ENCODE measurements around the gene NDUFB8.

NDUFB8 gene

DNA sequence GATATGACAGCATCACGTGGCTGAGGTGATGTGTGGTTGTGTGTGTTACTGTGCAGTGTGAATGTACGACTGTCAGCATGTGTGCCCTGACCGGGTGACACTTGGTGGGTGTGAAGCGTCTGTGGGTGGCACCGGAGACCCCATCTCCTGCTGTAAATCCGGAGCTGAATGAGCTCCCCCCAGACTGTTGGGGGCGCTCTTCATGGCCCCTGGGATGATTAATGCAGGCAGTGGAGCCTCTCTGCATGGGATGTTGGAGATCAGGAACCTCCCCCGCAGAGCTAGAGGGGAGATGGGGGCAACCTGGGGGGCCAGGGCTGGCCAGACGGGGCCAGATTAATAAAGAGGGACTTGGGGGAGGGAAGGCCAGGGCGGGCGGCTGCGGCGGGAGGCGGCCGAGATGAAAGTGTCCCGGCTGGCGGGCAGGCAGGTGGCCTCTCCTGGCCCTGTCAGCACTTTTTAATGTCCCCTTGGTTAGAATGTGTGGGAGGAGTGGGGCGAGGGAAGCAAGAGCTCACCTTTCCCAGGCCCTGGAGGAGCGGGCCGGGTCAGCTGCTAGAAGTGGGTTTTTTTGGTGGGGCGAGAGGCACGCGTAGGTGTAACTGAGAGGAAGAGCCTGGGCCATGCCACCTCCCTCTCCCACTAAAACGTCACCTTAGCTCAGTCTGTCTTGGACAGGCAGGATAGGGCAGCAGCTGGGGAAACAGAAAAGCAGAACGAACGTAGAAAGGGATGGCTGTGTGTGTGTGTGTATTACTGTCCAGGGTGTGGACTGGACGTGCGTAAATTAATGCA lies 40.2 kb upstream of the NDUFB8 start:
- DNase-seq (ENCODE audit: low read depth) = no peak
- H3K4me3 ChIP-seq (ENCODE audit: low read depth, low read length) = no peak overlapping the region
- TF ChIP-seq POLR2A (IDR thresholded peaks at IDR 0.05; ENCODE audit: extremely low read depth, insufficient read length) = no peak
- TF ChIP-seq, protein P1, sequence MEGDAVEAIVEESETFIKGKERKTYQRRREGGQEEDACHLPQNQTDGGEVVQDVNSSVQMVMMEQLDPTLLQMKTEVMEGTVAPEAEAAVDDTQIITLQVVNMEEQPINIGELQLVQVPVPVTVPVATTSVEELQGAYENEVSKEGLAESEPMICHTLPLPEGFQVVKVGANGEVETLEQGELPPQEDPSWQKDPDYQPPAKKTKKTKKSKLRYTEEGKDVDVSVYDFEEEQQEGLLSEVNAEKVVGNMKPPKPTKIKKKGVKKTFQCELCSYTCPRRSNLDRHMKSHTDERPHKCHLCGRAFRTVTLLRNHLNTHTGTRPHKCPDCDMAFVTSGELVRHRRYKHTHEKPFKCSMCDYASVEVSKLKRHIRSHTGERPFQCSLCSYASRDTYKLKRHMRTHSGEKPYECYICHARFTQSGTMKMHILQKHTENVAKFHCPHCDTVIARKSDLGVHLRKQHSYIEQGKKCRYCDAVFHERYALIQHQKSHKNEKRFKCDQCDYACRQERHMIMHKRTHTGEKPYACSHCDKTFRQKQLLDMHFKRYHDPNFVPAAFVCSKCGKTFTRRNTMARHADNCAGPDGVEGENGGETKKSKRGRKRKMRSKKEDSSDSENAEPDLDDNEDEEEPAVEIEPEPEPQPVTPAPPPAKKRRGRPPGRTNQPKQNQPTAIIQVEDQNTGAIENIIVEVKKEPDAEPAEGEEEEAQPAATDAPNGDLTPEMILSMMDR (IDR thresholded peaks at IDR 0.05; ENCODE audit: low read depth, low read length) = no peak
- TF ChIP-seq, protein P2, sequence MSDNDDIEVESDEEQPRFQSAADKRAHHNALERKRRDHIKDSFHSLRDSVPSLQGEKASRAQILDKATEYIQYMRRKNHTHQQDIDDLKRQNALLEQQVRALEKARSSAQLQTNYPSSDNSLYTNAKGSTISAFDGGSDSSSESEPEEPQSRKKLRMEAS (IDR thresholded peaks at IDR 0.05; ENCODE audit: low read depth, low read length) = no peak
- TF ChIP-seq MYC (IDR thresholded peaks at IDR 0.05; ENCODE audit: low read depth, low read length) = no peak

DNA sequence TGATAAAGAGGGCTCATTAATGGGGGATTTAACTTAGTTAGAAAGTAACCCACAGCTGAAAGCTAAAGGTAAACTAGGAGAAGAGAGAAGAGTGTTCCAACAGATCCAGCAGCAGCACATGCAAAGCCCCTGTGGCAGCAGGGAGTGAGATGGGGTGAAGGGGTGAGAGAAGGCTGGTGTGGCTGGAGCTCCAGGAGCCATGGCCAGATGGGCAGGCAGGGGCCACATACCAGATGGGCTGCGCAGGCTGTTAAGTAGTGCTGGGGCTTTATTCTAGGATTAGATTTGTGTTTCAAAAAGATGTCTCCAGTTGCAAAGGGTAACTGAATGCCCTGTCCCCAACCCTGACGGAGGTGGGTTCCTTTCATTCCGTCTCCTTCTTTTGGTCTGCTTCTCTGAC lies 39.2 kb upstream of the NDUFB8 start:
- H3K4me3 ChIP-seq (ENCODE audit: low read depth, low read length) = no peak overlapping the region
- DNase-seq (ENCODE audit: low read depth) = no peak
- TF ChIP-seq POLR2A (IDR thresholded peaks at IDR 0.05; ENCODE audit: extremely low read depth, insufficient read length) = no peak
- TF ChIP-seq, protein P2 (IDR thresholded peaks at IDR 0.05; ENCODE audit: low read depth, low read length) = no peak
- TF ChIP-seq, protein P1 (IDR thresholded peaks at IDR 0.05; ENCODE audit: low read depth, low read length) = no peak
- TF ChIP-seq MYC (IDR thresholded peaks at IDR 0.05; ENCODE audit: low read depth, low read length) = no peak

DNA sequence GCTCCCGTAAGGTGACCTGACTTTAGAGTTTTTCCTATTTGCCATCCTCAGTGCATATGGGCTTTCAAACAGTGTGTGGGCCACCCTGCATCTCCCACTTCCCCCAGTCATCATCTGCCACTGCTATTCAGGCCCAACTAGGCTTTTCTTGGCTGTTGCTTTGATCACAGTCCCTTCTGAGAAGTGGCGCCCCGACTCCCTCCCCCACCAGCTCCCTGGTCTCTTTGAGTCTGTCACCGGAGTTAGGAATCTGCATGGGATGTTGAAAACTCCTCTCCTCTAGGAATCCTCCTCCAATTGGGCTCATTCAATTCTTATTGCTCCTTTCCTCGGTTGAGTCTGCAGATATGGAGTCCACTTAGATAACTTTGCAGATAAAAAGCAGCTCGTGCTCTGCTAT lies 38.2 kb upstream of the NDUFB8 start:
- no peak for TF ChIP-seq POLR2A (IDR thresholded peaks at IDR 0.05; ENCODE audit: extremely low read depth, insufficient read length)
- TF ChIP-seq, protein P1 (IDR thresholded peaks at IDR 0.05; ENCODE audit: low read depth, low read length) = no peak
- TF ChIP-seq MYC (IDR thresholded peaks at IDR 0.05; ENCODE audit: low read depth, low read length) = no peak
- TF ChIP-seq, protein P2 (IDR thresholded peaks at IDR 0.05; ENCODE audit: low read depth, low read length) = no peak
- no peak overlapping the region for H3K4me3 ChIP-seq (ENCODE audit: low read depth, low read length)
- DNase-seq (ENCODE audit: low read depth) = no peak

DNA sequence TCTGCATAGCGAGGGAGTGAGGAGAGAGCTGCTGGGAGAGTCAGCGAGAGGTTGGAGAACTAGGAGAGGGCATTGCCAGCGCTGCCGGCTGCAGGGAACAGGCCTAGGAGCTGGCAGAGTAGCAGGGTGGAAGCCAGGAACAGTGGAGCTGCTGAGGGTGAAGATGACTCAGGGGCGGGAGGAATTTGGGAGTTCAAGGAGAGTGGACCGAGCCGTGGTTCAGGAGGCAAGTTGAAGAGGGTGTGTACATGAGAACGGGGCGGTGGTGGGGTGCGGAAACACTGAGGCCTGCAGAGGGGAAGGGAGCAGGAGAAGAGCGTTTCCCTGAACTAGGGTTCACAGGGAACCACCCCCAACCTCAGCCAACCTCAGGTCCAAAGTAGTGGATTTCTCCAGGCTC lies 37.6 kb upstream of the NDUFB8 start:
- DNase-seq (ENCODE audit: low read depth) = no peak
- TF ChIP-seq POLR2A (IDR thresholded peaks at IDR 0.05; ENCODE audit: extremely low read depth, insufficient read length) = no peak
- TF ChIP-seq MYC (IDR thresholded peaks at IDR 0.05; ENCODE audit: low read depth, low read length) = no peak
- TF ChIP-seq, protein P1 (IDR thresholded peaks at IDR 0.05; ENCODE audit: low read depth, low read length) = no peak
- TF ChIP-seq, protein P2 (IDR thresholded peaks at IDR 0.05; ENCODE audit: low read depth, low read length) = no peak
- no peak overlapping the region for H3K4me3 ChIP-seq (ENCODE audit: low read depth, low read length)

DNA sequence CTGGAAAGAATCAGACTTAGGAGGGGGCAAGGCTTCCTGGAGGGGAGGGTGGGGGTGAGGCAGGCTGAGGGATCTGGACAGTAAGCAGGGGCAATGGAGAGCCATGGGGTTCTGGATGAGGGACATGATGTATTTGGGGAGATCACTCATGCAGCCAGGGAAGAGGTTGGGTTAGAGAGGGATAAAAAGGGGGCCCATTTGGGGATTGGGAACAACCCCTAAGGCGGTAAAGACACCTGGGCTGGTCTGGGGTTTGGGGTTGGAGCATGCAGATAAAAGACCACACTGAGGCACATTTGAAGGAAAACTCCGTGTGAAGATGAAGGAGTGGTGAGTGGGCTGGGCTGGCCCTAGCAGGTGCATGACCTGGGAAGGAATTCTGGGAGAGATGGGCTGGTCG lies 36.9 kb upstream of the NDUFB8 start:
- H3K4me3 ChIP-seq (ENCODE audit: low read depth, low read length) = no peak overlapping the region
- DNase-seq (ENCODE audit: low read depth) = no peak
- TF ChIP-seq POLR2A (IDR thresholded peaks at IDR 0.05; ENCODE audit: extremely low read depth, insufficient read length) = no peak
- TF ChIP-seq, protein P1 (IDR thresholded peaks at IDR 0.05; ENCODE audit: low read depth, low read length) = no peak
- TF ChIP-seq, protein P2 (IDR thresholded peaks at IDR 0.05; ENCODE audit: low read depth, low read length) = no peak
- TF ChIP-seq MYC (IDR thresholded peaks at IDR 0.05; ENCODE audit: low read depth, low read length) = no peak
